GM19043 (cell line): Measurements from ENCODE around the gene POTEE.
"Not testable (repeated sequence)": the region's sequence is repeated elsewhere in the genome, so short reads cannot be mapped to it uniquely, and the experiment has no call there.

Source experiments
- ATAC-seq: cut with Tn5 transposase; IDR thresholded peaks from one replicate; pipeline ENCODE4 v1.9.1; 2021; ENCODE audit warnings: low read depth; ENCODE audit not compliant: unreplicated experiment

POTEE gene

DNA sequence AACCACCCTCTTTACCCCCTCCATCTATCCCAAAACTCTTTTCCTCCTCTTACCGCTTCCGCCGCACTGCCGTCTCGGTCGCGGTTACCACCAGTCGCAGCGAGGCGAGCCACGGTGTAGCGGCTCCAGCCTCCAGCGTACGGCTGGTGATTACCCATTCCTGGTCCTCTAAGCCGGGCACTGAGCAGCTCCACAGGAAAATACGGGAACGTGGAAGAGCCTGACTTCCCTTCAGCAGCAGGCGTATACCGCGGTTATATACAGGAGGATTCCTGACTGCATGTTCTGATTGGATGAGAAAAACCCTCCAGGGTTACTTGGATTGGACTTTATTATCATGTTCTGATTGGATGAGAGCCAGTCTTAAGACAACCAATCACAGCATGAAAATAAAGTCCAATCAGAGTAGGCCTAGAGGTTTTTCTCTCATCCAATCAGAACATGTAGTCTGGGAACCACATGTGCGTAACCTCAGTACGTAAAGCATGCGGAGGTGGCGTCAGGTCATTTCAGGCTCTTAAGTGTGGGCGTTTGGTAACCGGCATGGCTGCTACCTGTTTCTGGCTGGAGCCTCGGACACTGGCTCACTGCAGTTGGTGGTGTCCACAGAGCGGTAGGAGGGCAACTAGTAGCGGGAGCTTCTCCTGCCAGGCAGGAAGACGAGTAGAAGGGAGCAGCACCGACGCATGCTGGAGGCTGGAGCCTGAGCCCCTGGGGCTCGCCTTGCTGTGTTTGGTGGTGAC is at the start of gene POTEE:
POTEE (plus strand) TSS at position 507 of the 743 bp plus-strand sequence. CDS start 8,867 bp downstream, outside the sequence.
- not testable (repeated sequence) for ATAC-seq

DNA sequence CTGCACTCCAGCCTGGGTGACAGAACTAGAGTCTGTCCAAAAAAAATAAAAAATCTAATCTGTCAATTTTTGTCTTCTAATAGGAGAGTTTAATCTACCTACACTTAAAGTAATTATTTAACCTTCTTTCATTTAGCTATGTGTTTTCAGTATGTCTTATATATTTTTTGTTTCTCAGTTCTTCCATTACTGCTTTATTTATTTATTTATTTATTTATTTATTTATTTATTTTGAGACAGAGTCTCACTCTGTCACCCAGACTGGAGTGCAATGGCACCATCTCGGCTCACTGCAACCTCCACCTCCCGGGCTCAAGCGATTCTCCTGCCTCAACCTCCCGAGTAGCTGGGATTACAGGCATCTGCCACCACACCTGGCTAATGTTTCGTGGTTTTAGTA is 43.8 kb upstream of the POTEE start:
- ATAC-seq: not testable (repeated sequence)

GRCh38 chr2:131168538-131168937 is 40.8 kb upstream of the POTEE start:
- ATAC-seq: no peak

DNA sequence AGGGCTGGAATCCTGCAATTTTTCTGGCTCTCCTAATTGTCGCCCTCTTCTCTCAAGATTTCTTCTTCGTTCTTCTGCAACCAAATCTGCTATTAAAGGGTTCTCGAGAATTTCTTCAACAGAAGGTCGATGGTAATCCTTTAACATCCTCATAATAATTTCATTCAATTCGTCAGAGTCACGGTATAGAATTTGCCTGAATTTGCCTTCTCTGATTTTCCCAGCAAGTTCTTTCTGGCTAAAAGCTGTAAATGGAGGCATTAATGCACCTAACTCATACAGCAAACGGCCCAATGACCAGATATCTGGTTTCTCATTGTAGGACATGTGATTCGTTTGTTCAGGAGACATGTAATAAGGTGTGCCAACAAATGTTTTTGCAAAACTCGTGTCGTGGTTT is 31.3 kb upstream of the POTEE start:
- not testable (repeated sequence) for ATAC-seq

GRCh38 chr2:131178721-131179418 is 30.5 kb upstream of the POTEE start:
- ATAC-seq: not testable (repeated sequence)

GRCh38 chr2:131181451-131181850 is 27.9 kb upstream of the POTEE start:
- ATAC-seq: not testable (repeated sequence)

- not testable (repeated sequence) for ATAC-seq
Observed at GRCh38 chr2:131193421-131193820, 15.9 kb upstream of the POTEE start.

DNA sequence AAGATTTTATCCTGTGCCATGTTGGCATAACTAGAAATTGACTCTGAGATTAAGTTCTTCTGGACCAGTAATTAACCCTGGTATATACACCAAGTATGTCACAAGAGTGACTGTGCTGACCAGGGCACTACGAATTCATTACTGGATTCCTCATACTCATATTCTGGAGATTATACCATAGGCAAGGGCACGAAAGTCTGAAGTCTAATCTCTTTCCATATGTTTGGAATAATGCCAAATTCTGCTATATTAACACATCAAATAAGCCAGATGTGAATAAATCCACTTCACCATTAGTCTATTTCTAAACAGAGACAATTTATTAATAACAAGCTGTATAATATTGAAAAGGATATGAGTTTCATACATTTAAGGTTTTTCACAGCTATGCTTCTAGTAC is 13.2 kb upstream of the POTEE start:
- ATAC-seq: not testable (repeated sequence)

- ATAC-seq: no peak
Observed at GRCh38 chr2:131201098-131201497, 8.2 kb upstream of the POTEE start.

GRCh38 chr2:131207839-131208238 is 1.5 kb upstream of the POTEE start:
- ATAC-seq: not testable (repeated sequence)

GRCh38 chr2:131209773-131210104 is 403 bp downstream of the POTEE start:
- not testable (repeated sequence) for ATAC-seq

DNA sequence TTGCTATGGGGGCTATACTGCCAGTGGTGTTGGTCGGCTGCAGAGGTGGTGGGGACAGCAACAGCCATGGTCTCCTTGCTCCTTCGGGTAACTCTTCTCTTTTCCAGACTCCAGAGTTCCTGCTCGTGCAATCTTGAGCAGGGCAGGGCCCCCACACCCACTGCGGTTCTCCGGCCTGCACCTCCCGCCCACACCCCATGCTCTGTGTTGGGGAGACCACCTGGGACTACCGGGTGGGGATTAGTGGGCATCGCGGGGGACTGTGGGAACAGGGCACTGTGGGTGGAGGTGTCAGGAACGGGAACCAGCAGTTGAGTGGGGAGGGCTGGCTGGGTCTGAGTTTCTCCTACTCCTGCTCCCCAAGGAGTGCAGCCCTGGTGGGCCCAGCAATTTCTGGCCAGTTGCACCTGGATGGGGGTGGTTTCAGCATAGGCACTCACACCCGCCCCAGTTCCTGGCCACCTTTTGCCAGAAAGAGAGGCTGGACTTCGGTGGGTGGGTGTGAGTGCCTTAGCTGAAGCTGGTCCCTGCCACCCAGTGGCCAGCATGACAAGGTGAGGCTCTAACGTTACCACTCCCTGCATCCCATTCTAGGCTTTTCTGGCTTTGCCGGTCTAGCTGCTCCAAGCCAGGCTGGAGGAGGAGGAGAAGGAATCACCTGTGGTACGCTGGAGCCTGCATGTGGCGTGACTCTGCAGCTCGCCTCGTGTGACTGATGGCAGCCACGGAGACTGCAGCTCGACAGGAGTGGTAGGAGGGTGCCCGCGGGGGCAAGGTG is 1.3 kb downstream of the POTEE start:
- not testable (repeated sequence) for ATAC-seq

GRCh38 chr2:131217238-131217986 is 8.1 kb downstream of the POTEE start:
- not testable (repeated sequence) for ATAC-seq

DNA sequence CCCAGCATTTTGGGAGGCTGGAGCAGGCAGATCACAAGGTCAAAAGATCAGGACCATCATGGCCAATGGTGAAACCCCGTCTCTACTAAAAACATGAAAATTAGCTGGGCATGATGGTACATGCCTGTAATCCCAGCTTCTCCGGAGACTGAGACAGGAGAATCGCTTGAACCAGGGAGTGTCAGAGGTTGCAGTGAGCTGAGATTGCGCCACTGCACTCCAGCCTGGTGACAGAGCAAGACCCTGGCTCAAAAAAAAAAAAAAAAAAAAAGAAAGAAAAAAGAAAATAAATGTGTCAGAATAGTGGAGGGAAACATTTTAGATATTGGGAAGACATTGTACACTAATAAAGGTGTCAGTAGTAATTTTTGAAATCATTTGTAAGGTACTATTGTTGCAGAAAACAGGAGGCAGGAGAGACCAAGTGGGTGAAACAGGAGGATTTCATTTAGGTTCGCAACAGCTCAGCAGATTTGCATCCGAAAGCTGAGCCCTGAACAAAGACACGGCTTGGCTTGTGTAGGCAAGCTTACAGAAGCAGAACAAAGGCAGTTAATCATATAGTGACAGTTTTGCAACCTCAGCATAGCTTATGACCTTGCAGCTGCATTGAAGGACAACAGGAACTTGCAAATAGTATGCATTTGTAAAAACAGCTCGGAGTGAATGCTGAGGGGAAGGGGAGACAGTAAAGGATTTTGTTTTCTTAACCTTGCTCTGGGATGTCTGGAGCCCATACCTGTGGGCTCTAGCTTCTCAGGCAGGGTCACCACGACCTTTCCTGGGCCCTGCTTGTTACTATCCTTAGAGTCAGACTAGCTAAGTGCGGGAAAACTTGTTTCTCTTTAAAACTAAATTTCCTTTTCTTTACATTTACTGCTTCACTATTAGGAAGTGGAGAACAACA is 26.5 kb downstream of the POTEE start:
- ATAC-seq: not testable (repeated sequence)
